Measurements from ENCODE around the gene FAH. TPM values are rescaled to one million over a fixed set of nuclear protein-coding genes. Genes with fewer than 3 reads are reported as not detected.

FAH gene
- total and polyA plus RNA-seq, 2 experiments from 2014 or later, result 16.3 to 20.3 TPM

GRCh38 chr15:80180468-80180867 lies 27.7 kb downstream of the FAH start:
- no peaks in the 10 kb centered on the region for H3K4me1 ChIP-seq (ENCODE audit: insufficient read depth)
- H3K9me3 Mint-ChIP-seq, result no peaks in the 10 kb centered on the region
- no peak overlapping the region for H3K4me3 ChIP-seq
- H3K27me3 Mint-ChIP-seq (ENCODE audit: insufficient read depth, low read depth, poor library complexity), result peaks cover 1% of the 10 kb centered on the region
- no peaks in the 10 kb centered on the region for H3K27me3 ChIP-seq (ENCODE audit: insufficient read depth)
- ATAC-seq (peak; percentile 65), DNase-seq (ENCODE audit: low spot score) (peak; percentile 31)
- H3K4me2 ChIP-seq, result no peak overlapping the region
- no peaks in the 10 kb centered on the region for H3K9me2 ChIP-seq (ENCODE audit: insufficient read depth)
- no peaks in the 10 kb centered on the region for H3K79me2 ChIP-seq (replicated peaks; ENCODE audit: insufficient read depth)
- H3K4me1 Mint-ChIP-seq, result no peaks in the 10 kb centered on the region
- H3F3A ChIP-seq (replicated peaks; ENCODE audit: low read depth), result no peaks in the 10 kb centered on the region
- peak; percentile 11 to 30; a peak in 2 of 4 replicates for TF ChIP-seq CTCF (conservative IDR thresholded peaks at IDR 0.05; ENCODE audit: low read depth in 2 of 2)
- TF ChIP-seq JUNB (IDR thresholded peaks at IDR 0.05; ENCODE audit: unreplicated experiment), result no peak
- H3K36me3 Mint-ChIP-seq (ENCODE audit: low read depth), result peaks cover 22% of the 10 kb centered on the region
- no peak overlapping the region for H3K27ac Mint-ChIP-seq
- H3K27ac ChIP-seq (ENCODE audit: low read depth), result no peak overlapping the region
- no peak overlapping the region for H2AFZ ChIP-seq
- H3K36me3 ChIP-seq (ENCODE audit: insufficient read depth), result no peaks in the 10 kb centered on the region; the same call in 1 of the 2 replicates
- no peaks in the 10 kb centered on the region for H4K20me1 ChIP-seq (replicated peaks; ENCODE audit: insufficient read depth)
- H3K4me3 Mint-ChIP-seq, result no peak overlapping the region

DNA sequence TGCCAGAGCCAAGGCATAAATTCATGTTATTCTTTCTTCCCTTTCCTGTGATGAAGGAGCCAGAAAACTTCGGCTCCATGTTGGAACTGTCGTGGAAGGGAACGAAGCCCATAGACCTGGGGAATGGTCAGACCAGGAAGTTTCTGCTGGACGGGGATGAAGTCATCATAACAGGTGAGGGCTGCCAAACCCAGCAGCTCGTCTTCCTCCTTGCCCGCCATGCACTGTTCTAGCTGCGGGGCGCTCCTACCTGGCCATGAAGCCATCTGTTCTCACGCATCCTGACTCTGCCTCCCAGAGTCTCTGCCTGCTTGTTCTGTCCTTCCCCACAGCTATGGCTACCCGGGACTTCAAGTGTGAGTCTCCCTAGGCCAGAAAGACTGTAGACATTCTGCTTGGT lies 28.2 kb downstream of the FAH start:
- H3K27ac Mint-ChIP-seq, result no peak overlapping the region
- no peak overlapping the region for H3K27ac ChIP-seq (ENCODE audit: low read depth)
- DNase-seq (ENCODE audit: low spot score) (no peak), ATAC-seq (no peak)
- H3K4me3 ChIP-seq, result no peak overlapping the region
- no peaks in the 10 kb centered on the region for H3K4me1 Mint-ChIP-seq
- peaks cover 1% of the 10 kb centered on the region for H3K27me3 Mint-ChIP-seq (ENCODE audit: insufficient read depth, low read depth, poor library complexity)
- H2AFZ ChIP-seq, result no peak overlapping the region
- no peaks in the 10 kb centered on the region for H3K27me3 ChIP-seq (ENCODE audit: insufficient read depth)
- no peaks in the 10 kb centered on the region for H3K9me3 Mint-ChIP-seq
- peaks cover 23% of the 10 kb centered on the region for H3K36me3 Mint-ChIP-seq (ENCODE audit: low read depth)
- no peaks in the 10 kb centered on the region for H3K4me1 ChIP-seq (ENCODE audit: insufficient read depth)
- no peaks in the 10 kb centered on the region for H3K79me2 ChIP-seq (replicated peaks; ENCODE audit: insufficient read depth)
- no peak overlapping the region for H3K4me3 Mint-ChIP-seq
- H3K4me2 ChIP-seq, result no peak overlapping the region
- H3F3A ChIP-seq (replicated peaks; ENCODE audit: low read depth), result no peaks in the 10 kb centered on the region
- TF ChIP-seq CTCF (conservative IDR thresholded peaks at IDR 0.05; ENCODE audit: low read depth in 2 of 2) (no peak), EZH2 (IDR thresholded peaks at IDR 0.05; ENCODE audit: low read depth, unreplicated experiment) (no peak), POLR2AphosphoS5 (IDR thresholded peaks at IDR 0.05; ENCODE audit: low read depth) (no peak), EZH2phosphoT487 (IDR thresholded peaks at IDR 0.05; ENCODE audit: unreplicated experiment) (no peak), ZNF331 (CRISPR knock-in tag; IDR thresholded peaks at IDR 0.05; ENCODE audit: low read depth) (no peak), JUNB (IDR thresholded peaks at IDR 0.05; ENCODE audit: unreplicated experiment) (no peak)
- TF ChIP-seq, protein P1, sequence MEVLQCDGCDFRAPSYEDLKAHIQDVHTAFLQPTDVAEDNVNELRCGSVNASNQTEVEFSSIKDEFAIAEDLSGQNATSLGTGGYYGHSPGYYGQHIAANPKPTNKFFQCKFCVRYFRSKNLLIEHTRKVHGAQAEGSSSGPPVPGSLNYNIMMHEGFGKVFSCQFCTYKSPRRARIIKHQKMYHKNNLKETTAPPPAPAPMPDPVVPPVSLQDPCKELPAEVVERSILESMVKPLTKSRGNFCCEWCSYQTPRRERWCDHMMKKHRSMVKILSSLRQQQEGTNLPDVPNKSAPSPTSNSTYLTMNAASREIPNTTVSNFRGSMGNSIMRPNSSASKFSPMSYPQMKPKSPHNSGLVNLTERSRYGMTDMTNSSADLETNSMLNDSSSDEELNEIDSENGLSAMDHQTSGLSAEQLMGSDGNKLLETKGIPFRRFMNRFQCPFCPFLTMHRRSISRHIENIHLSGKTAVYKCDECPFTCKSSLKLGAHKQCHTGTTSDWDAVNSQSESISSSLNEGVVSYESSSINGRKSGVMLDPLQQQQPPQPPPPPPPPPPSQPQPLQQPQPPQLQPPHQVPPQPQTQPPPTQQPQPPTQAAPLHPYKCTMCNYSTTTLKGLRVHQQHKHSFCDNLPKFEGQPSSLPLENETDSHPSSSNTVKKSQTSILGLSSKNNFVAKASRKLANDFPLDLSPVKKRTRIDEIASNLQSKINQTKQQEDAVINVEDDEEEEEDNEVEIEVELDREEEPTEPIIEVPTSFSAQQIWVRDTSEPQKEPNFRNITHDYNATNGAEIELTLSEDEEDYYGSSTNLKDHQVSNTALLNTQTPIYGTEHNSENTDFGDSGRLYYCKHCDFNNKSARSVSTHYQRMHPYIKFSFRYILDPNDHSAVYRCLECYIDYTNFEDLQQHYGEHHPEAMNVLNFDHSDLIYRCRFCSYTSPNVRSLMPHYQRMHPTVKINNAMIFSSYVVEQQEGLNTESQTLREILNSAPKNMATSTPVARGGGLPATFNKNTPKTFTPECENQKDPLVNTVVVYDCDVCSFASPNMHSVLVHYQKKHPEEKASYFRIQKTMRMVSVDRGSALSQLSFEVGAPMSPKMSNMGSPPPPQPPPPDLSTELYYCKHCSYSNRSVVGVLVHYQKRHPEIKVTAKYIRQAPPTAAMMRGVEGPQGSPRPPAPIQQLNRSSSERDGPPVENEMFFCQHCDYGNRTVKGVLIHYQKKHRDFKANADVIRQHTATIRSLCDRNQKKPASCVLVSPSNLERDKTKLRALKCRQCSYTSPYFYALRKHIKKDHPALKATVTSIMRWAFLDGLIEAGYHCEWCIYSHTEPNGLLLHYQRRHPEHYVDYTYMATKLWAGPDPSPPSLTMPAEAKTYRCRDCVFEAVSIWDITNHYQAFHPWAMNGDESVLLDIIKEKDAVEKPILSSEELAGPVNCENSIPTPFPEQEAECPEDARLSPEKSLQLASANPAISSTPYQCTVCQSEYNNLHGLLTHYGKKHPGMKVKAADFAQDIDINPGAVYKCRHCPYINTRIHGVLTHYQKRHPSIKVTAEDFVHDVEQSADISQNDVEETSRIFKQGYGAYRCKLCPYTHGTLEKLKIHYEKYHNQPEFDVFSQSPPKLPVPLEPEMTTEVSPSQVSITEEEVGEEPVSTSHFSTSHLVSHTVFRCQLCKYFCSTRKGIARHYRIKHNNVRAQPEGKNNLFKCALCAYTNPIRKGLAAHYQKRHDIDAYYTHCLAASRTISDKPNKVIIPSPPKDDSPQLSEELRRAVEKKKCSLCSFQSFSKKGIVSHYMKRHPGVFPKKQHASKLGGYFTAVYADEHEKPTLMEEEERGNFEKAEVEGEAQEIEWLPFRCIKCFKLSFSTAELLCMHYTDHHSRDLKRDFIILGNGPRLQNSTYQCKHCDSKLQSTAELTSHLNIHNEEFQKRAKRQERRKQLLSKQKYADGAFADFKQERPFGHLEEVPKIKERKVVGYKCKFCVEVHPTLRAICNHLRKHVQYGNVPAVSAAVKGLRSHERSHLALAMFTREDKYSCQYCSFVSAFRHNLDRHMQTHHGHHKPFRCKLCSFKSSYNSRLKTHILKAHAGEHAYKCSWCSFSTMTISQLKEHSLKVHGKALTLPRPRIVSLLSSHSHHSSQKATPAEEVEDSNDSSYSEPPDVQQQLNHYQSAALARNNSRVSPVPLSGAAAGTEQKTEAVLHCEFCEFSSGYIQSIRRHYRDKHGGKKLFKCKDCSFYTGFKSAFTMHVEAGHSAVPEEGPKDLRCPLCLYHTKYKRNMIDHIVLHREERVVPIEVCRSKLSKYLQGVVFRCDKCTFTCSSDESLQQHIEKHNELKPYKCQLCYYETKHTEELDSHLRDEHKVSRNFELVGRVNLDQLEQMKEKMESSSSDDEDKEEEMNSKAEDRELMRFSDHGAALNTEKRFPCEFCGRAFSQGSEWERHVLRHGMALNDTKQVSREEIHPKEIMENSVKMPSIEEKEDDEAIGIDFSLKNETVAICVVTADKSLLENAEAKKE (CRISPR knock-in tag; IDR thresholded peaks at IDR 0.05), result no peak
- no peaks in the 10 kb centered on the region for H3K9me2 ChIP-seq (ENCODE audit: insufficient read depth)
- no peaks in the 10 kb centered on the region; the same call in 1 of the 2 replicates for H3K36me3 ChIP-seq (ENCODE audit: insufficient read depth)
- H4K20me1 ChIP-seq (replicated peaks; ENCODE audit: insufficient read depth), result no peaks in the 10 kb centered on the region
